ENCODE data around the gene TOR1AIP1.
"Not testable (repeated sequence)": the region's sequence is repeated elsewhere in the genome, so short reads cannot be mapped to it uniquely, and the experiment has no call there.

The TOR1AIP1 gene

DNA sequence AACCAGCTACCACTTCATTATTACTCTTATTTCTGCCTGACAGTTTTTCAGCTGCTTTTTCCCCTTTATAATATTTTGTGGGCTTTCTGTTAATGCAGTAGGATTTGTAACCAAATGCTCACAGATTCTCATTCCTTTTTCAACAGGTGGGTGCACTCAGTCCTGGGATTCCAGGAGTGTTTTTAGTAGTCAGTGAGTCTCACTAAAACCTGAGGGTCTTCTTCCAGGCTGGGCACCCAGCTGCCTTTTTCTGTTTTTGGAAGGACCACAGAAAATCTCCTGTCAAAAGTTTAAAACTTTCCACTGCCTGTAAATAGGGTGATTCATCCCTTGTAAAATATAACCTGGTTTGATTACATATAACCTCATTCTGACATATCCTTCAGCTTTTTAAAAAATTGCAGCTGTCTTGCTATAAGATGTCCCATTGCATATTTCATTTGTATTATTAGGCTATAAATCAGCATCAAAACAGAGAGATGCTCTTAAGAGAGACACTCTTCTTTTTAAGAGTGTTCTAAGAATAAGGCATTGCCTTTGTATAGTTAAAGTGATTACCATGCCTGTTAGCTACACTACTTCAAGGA lies 55.7 kb downstream of the TOR1AIP1 start:
- peak; percentile 7 for DNase-seq (ENCODE audit: low read depth)

DNA sequence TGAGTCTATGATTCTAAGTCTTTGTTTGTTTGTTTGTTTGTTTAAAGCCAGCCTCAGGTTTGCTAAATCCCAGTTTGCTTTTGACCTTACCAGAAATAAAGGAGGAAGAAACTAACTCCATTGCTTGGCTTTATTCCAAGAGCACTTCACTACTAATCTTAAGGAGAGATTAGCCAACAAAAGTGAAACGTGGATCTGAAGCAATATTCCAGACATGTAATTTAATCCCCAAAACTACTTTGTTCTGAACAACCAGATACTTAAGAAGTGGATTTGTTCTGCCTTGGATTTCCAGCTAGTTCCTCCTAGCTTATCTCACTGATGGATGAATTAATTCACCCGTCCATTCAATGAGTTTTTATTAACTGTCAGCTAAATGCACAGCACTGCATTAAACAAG lies 56.7 kb downstream of the TOR1AIP1 start:
- DNase-seq (ENCODE audit: low read depth): peak; percentile 79

GRCh38 chr1:179939941-179940340 lies 57.9 kb downstream of the TOR1AIP1 start:
- no peak for DNase-seq (ENCODE audit: low read depth)

GRCh38 chr1:179941454-179941853 lies 59.4 kb downstream of the TOR1AIP1 start:
- DNase-seq (ENCODE audit: low read depth): no peak

DNA sequence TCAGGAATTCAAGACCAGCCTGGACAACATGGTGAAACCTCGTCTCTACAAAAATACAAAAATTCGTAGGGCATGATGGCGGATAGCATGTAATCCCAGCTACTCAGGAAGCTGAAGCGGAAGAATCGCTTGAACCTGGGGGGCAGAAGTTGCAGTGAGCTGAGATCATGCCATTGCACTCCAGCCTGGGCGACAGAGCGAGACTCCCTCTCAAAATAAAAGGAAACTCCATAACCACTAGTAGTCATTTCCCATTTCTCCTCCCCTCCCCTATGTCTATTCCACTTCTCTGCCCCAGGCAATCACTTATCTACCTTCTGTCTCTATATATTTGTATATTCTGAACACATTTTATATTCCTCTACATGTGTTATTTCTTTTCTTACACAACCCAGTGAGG lies 68.6 kb downstream of the TOR1AIP1 start:
- DNase-seq (ENCODE audit: low read depth): no peak

GRCh38 chr1:179951383-179952144 lies 69.5 kb downstream of the TOR1AIP1 start:
- DNase-seq (ENCODE audit: low read depth): no peak

- no peak for DNase-seq (ENCODE audit: low read depth)
Measured at GRCh38 chr1:179952186-179952585, 70.1 kb downstream of the TOR1AIP1 start.

GRCh38 chr1:179953974-179954492 lies 71.9 kb downstream of the TOR1AIP1 start:
- peak; percentile 70 for DNase-seq (ENCODE audit: low read depth)

DNA sequence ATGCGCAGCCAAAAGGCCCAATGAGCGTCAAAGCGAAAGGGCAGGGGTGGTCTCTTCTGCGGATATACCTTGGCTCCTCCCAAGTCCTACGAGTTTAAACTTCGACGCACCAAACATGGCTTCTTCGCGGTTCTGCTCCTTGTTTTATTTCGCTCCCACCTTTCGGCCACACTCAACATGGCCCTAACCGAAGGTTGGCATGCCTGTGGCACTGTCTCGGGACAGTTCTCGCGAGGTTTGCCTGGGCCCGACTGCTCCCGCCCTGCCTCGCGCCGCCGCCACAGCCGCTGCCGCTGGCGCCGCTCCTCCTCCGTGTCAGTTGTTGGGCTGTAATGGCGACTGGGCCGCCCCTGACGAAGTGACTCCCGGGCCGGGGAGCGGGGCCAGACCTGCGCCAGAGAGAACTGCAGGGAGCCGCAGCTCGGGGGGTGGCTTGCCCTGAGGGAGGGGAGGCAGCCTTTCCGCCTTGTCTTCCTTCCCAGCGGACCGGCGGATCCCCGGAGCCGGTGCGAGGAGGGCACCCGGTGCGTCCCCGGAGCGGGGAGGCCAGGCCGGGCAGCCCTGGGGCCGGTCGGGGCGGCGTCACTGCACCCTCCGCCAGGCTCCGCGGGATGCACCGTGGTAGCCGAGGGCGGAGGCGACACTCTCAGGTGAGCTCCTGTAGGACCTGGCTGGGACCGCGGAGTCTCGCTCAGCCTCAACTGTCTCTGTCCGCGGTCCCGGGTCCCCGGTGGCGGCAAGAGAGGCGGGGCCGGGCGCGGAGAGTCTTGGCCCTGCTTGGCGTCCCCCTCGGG lies 72.6 kb downstream of the TOR1AIP1 start, which contains the start of gene CEP350:
TSS of gene CEP350 (plus strand) at position 318 of the 794 bp plus-strand sequence. CDS start 31,372 bp downstream, outside the sequence.
- DNase-seq (ENCODE audit: low read depth): peak; percentile 99

DNA sequence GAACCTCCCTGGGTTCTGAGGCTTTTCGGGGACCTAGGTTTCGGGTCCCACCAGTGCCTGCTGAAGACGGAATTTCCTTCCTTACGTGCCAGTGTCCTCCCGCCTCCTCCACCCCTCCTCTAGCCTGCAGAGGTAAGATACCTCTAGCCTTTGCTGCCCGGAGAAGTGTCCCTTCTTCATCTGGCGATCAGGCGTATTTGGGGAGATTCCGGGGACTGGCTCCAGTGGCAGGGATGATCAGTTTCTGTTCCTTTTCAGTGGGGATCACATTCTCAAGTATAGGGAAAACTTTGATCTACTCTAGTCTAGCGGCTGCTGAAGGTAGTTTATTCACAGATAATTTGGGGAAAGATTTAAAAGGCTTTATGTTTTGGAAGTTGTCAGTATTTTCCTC lies 73.2 kb downstream of the TOR1AIP1 start:
- peak; percentile 26 for DNase-seq (ENCODE audit: low read depth)

- no peak for DNase-seq (ENCODE audit: low read depth)
Measured at GRCh38 chr1:179955731-179956130, 73.6 kb downstream of the TOR1AIP1 start.

GRCh38 chr1:179958359-179958758 lies 76.3 kb downstream of the TOR1AIP1 start:
- DNase-seq (ENCODE audit: low read depth): no peak

- not testable (repeated sequence) for DNase-seq (ENCODE audit: low read depth)
Measured at GRCh38 chr1:179962168-179962567, 80.1 kb downstream of the TOR1AIP1 start.

GRCh38 chr1:179966551-179966950 lies 84.5 kb downstream of the TOR1AIP1 start:
- DNase-seq (ENCODE audit: low read depth): no peak

DNA sequence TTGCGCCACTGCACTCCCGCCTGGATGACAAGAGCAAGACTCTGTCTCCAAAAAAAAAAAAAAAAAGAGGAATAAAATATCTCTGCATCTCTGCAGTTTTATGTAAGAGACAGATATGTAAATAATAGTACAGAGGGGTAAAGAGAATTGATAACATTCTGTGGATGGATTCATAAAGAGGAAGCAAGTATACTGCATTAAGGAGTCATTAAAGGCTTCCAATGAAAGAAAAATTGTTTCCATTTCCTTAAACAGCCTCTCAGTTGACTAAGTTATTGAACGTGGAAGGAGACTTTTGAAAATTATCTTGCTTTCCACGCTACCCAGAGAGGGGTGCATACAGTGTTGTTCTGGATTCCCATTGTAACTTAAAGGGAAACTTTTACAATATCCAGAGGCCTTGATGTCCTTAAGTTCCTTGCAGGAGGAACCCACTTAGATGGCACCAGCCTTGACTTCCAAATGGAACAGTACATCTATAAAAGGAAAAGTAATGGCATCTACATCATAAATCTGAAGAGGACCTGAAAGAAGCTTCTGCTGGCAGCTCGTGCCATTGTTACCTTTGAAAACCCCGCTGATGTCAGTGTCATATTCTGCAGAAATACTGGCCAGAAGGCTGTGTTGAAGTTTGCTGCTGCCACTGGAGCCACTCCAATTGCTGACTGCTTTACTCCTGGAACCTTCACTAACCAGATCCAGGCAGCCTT lies 86.4 kb downstream of the TOR1AIP1 start:
- no peak for DNase-seq (ENCODE audit: low read depth)

DNA sequence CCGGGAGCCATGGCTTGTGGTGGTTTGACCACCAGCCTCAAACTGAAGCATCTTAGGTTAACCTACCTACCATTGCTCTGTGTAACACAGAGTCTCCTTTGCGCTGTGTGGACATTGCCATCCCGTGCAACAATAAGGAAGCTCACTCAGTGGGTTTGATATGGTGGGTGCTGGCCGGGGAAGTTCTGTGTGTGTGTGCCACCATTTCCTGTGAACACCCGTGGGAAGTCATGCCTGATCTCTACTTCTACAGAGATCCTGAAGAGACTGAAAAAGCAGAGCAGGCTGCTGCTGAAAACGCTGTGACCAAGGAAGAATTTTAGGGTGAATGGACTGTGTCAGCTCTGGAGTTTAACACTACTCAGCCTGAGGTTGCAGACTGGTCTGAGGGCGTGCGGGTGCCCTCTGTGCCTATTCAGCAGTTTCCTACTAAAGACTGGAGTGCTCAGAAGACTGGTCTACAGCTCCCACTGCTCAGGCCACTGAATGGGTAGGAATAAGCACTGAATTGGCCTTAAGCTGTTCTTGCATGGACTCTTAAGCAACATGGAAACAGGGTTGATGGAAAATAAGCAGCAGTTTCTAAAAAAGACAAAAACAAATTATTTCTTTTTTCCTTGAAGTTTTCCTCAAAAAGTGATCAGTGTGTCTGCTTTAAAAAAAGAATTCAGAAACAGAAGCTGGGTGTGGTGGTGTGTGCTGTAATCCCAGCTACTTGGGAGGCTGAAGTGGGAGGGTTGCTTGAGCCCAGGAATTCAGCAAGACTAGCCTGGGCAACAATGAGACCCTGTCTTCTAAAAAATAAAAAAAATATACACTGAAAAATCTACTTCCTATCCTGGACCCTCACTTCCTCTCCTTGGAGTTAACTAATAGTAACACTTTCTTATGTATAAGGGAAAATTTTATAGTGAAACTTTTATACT lies 87.2 kb downstream of the TOR1AIP1 start:
- DNase-seq (ENCODE audit: low read depth): no peak
